ENCODE results near the gene PRDM2. TPM values are rescaled to one million over a fixed set of nuclear protein-coding genes. Genes with fewer than 3 reads are reported as not detected.

PRDM2 gene
- total RNA-seq, 2 donors from 2014 or later = 43.0 to 45.4 TPM

DNA sequence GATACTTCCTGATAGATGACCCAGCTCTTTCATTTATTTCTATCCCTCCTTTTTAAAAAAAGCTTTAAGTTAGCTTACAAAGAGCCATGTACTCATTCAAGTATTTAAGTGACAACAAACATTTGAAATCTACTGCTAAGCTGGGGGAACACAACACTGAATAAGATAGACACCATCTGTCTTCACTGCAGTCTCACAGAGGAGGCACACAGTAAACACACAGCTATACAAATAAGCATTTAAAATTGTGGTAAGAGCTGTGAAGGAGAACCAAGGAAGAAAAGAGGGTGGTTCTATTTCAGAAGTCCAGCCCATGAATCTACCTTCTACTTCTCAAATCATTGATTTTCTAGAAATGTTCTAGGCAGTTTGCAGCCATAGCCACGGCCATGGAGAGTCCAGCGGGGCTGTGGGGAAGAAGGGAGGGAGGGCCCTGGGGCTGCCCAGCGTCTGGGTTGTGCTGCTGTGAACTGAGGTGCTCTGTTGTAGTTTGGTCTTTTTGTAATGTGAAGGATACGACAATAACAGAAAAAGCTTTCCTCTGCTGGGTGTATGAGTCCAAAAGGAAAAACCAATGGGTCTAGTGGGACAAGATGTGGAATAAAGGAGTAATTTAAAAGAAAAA, 28.2 kb downstream of the PRDM2 start:
- ATAC-seq (ENCODE audit: insufficient number of reproducible peaks, low FRiP score, low read depth) = no peak
- no peak for DNase-seq (ENCODE audit: low spot score)
- Histone ChIP-seq H3K27me3 (replicated peaks; ENCODE audit: insufficient read depth) (no peaks in the 10 kb centered on the region), H3K4me1 (ENCODE audit: control insufficient read depth in 1 of 2, low read depth in 2 of 2) (peaks cover 9 to 19% of the 10 kb centered on the region in 2 donors), H3K36me3 (no peaks in the 10 kb centered on the region), H3K9me3 (no peaks in the 10 kb centered on the region), H3K27ac (no peak overlapping the region), H3K4me3 (no peak overlapping the region)
- no peak for TF ChIP-seq CTCF (IDR thresholded peaks at IDR 0.05)

- no peaks in the 10 kb centered on the region for H3K36me3 ChIP-seq
- peaks cover 15 to 39% of the 10 kb centered on the region in 2 donors for H3K4me1 ChIP-seq (ENCODE audit: control insufficient read depth in 1 of 2, low read depth in 2 of 2)
- ATAC-seq (ENCODE audit: insufficient number of reproducible peaks, low FRiP score, low read depth) = no peak
- no peak overlapping the region for H3K4me3 ChIP-seq
- TF ChIP-seq CTCF (IDR thresholded peaks at IDR 0.05) = no peak
- H3K9me3 ChIP-seq = no peaks in the 10 kb centered on the region
- DNase-seq (ENCODE audit: low spot score) = no peak
- no peak overlapping the region for H3K27ac ChIP-seq
- H3K27me3 ChIP-seq (replicated peaks; ENCODE audit: insufficient read depth) = no peaks in the 10 kb centered on the region
These were observed 30.3 kb downstream of the PRDM2 start for GRCh38 chr1:13730291-13730690.

DNA sequence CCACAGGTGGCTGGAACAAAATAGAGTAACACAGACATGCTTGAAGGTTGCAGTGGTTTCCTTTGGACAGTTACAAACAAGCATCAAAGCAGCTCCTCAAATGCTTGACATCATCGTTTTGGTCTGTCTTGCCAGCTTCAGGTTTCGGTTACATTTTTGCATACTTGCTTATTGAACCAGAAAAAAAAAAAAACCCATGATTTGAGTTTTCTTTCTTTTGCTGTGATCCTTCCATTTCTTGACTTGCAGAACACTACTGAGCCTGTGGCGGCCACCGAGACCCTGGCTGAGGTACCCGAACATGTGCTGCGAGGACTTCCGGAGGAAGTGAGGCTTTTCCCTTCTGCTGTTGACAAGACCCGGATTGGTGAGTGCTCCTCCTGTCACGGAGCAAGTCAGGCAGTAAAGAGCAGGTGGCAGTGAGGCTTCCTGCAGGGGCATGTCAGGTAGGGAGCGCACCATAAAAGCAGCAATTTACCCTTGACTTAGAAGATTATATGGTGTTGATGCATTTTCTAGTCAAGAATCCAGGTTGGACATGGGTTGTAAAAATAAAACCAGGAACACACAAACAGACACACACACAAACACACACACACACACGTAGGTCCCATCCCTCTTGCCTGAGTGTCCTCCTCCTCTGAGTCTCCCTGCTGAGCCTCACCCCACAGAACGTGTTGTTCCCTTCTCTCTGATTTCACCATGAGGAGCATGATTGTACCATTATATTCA, 30.9 kb downstream of the PRDM2 start:
- peaks cover 15 to 39% of the 10 kb centered on the region in 2 donors for H3K4me1 ChIP-seq (ENCODE audit: control insufficient read depth in 1 of 2, low read depth in 2 of 2)
- peak overlapping the region; percentile 37 for H3K4me3 ChIP-seq
- TF ChIP-seq CTCF (IDR thresholded peaks at IDR 0.05) = no peak
- no peak for ATAC-seq (ENCODE audit: insufficient number of reproducible peaks, low FRiP score, low read depth)
- H3K9me3 ChIP-seq = no peaks in the 10 kb centered on the region
- H3K27ac ChIP-seq = no peak overlapping the region
- no peak for DNase-seq (ENCODE audit: low spot score)
- H3K36me3 ChIP-seq = no peaks in the 10 kb centered on the region
- no peaks in the 10 kb centered on the region for H3K27me3 ChIP-seq (replicated peaks; ENCODE audit: insufficient read depth)

DNA sequence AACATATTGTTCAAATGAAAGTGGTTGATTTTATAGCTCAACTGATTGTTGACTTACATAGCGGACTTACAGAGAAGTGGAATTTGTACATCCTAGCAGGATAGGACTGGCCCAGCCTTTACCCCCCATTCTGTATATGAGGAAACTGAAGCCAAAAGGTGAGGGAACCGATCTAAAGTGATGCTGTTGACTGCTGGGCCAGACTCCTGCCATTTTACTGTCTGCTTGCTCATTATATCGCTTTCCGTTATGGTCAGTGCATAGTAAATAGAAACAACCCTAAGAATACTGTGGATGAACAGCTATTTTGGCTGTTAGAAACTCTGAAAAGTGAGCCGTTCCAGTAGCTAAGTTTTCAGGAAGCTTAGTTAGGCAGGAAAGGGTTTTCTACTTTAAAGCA, 31.9 kb downstream of the PRDM2 start:
- no peak overlapping the region for H3K27ac ChIP-seq
- TF ChIP-seq CTCF (IDR thresholded peaks at IDR 0.05) = no peak
- H3K27me3 ChIP-seq (replicated peaks; ENCODE audit: insufficient read depth) = no peaks in the 10 kb centered on the region
- no peak for DNase-seq (ENCODE audit: low spot score)
- H3K4me1 ChIP-seq (ENCODE audit: control insufficient read depth in 1 of 2, low read depth in 2 of 2) = peaks cover 15 to 39% of the 10 kb centered on the region in 2 donors
- no peak for ATAC-seq (ENCODE audit: insufficient number of reproducible peaks, low FRiP score, low read depth)
- H3K9me3 ChIP-seq = no peaks in the 10 kb centered on the region
- no peak overlapping the region for H3K4me3 ChIP-seq
- H3K36me3 ChIP-seq = no peaks in the 10 kb centered on the region

GRCh38 chr1:13732971-13733667, 33.1 kb downstream of the PRDM2 start:
- Histone ChIP-seq H3K9me3 (no peaks in the 10 kb centered on the region), H3K4me1 (ENCODE audit: control insufficient read depth in 1 of 2, low read depth in 2 of 2) (peaks cover 15 to 39% of the 10 kb centered on the region in 2 donors), H3K27ac (peak overlapping the region; percentile 10 to 54), H3K27me3 (replicated peaks; ENCODE audit: insufficient read depth) (no peaks in the 10 kb centered on the region), H3K4me3 (peak overlapping the region; percentile 41), H3K36me3 (no peaks in the 10 kb centered on the region)
- no peak for DNase-seq (ENCODE audit: low spot score)
- TF ChIP-seq CTCF (IDR thresholded peaks at IDR 0.05) = no peak
- no peak for ATAC-seq (ENCODE audit: insufficient number of reproducible peaks, low FRiP score, low read depth)

Measured in thoracic aorta (tissue), 2 donors.